Activated CD4-positive, CD25-positive, alpha-beta regulatory T cell treated with anti-CD3 and anti-CD28 coated beads, Interleukin-2, amount 50 U/mL, for 24 hours (primary cell): ENCODE measurements around the gene MCTP1.
"Not testable (repeated sequence)": the region's sequence is repeated elsewhere in the genome, so short reads cannot be mapped to it uniquely, and the experiment has no call there.

ENCODE experiments used
- ATAC-seq, 2 donors: fragments of 150-1000 bp; cut with Tn5 transposase; one replicate each; pipeline ENCODE4 v1.10.0; 2021; ENCODE audit warnings: mild to moderate bottlenecking in 1 of 2, moderate library complexity in 1 of 2

MCTP1 gene

GRCh38 chr5:95022967-95023695, 261.8 kb downstream of the MCTP1 start:
- ATAC-seq, result no peak

- ATAC-seq, result no peak
These were observed 264.5 kb downstream of the MCTP1 start for GRCh38 chr5:95020345-95020744.

GRCh38 chr5:95018946-95019345, 265.9 kb downstream of the MCTP1 start:
- no peak for ATAC-seq

- ATAC-seq, result no peak
These were observed 266.4 kb downstream of the MCTP1 start for GRCh38 chr5:95018511-95018910.

GRCh38 chr5:95009812-95010211, 275.1 kb downstream of the MCTP1 start:
- no peak for ATAC-seq

- no peak for ATAC-seq
These were observed 276.8 kb downstream of the MCTP1 start for GRCh38 chr5:95007921-95008597.

- no peak for ATAC-seq
These were observed 279.1 kb downstream of the MCTP1 start for GRCh38 chr5:95005811-95006210.

GRCh38 chr5:94998670-94999069, 286.2 kb downstream of the MCTP1 start:
- no peak for ATAC-seq

- not testable (repeated sequence) for ATAC-seq
These were observed 290.4 kb downstream of the MCTP1 start for GRCh38 chr5:94994537-94994936.

- no peak for ATAC-seq
These were observed 291.4 kb downstream of the MCTP1 start for GRCh38 chr5:94993491-94993890.

- no peak for ATAC-seq
These were observed 292.6 kb downstream of the MCTP1 start for GRCh38 chr5:94992325-94992724.

- no peak for ATAC-seq
These were observed 300.9 kb downstream of the MCTP1 start for GRCh38 chr5:94983861-94984535.

GRCh38 chr5:94977437-94977836, 307.5 kb downstream of the MCTP1 start:
- ATAC-seq, result no peak

- ATAC-seq, result no peak
These were observed 308.0 kb downstream of the MCTP1 start for GRCh38 chr5:94976853-94977252.

- no peak for ATAC-seq
These were observed 312.6 kb downstream of the MCTP1 start for GRCh38 chr5:94972268-94972667.

- ATAC-seq, result no peak
These were observed 315.7 kb downstream of the MCTP1 start for GRCh38 chr5:94969174-94969573.

GRCh38 chr5:94968507-94969095, 316.3 kb downstream of the MCTP1 start:
- ATAC-seq, result peak in 1 of 2 donors; percentile 20

GRCh38 chr5:94967525-94967924, 317.4 kb downstream of the MCTP1 start:
- no peak for ATAC-seq

GRCh38 chr5:94959279-94959678, 325.6 kb downstream of the MCTP1 start:
- not testable (repeated sequence) for ATAC-seq

GRCh38 chr5:94945656-94946055, 339.2 kb downstream of the MCTP1 start:
- ATAC-seq, result no peak

- no peak for ATAC-seq
These were observed 340.7 kb downstream of the MCTP1 start for GRCh38 chr5:94944160-94944559.

- ATAC-seq, result no peak
These were observed 343.7 kb downstream of the MCTP1 start for GRCh38 chr5:94941122-94941755.

GRCh38 chr5:94932259-94932658, 352.6 kb downstream of the MCTP1 start:
- no peak for ATAC-seq
